GM21390 (cell line): ENCODE data around the gene APOBR.
"Not testable (repeated sequence)": the region's sequence is repeated elsewhere in the genome, so short reads cannot be mapped to it uniquely, and the experiment has no call there.

Experiments
- ATAC-seq: cut with Tn5 transposase; IDR thresholded peaks from one replicate; pipeline ENCODE4 v1.9.1; 2021; ENCODE audit not compliant: unreplicated experiment

APOBR gene

GRCh38 chr16:28498666-28499381, 4.4 kb downstream of the APOBR start:
- no peak for ATAC-seq

DNA sequence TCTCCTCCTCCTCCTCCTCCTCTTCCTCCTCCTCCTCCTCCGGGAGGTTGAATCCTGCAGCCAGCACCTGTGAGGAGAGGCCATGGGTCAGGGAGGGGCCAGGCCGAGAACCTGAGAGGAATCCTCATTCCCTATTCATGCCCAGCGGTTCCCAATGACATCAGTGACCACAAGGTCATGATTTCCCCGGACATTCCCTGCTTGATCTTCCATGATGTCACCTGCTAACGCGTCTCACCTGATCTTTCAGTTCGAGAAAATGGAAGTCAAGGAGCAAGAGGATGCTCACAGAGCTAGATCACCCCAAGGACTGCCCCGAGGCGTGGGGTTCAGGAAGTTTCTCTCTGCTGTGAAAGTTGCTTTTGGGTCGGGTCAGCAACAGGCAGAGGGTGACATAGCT, 5.4 kb downstream of the APOBR start:
- ATAC-seq, result no peak

DNA sequence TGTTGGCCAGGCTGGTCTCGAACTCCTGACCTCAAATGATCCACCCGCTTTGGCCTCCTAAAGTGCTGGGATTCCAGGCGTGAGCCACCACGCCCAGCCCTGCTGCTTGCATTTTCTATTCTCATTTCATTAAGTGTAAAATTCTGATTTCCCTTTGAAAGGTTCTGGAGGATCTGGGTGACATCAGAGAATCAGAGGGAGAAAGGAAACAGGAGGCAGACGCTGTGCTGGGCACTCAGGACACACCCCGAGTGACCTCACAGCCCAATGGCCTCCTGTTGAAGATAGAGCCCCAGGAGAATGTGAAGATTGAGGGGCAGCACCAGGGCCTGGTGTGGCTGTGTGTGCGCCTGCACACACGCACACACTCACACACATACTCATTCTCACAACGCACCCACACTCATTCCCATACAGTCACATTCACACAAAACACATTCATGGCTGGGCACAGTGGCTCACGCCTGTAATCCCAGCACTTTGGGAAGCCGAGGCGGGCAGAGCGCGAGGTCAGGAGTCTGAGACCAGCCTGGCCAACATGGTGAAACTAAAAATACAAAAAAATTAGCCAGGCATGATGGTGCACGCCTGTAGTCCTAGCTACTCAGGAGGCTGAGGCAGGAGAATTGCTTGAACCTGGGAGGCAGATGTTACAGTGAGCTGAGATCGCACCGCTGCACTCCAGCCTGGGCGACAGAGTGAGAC, 6.2 kb downstream of the APOBR start:
- ATAC-seq, result not testable (repeated sequence)

- no peak for ATAC-seq
Measured at GRCh38 chr16:28501258-28502232, 7.1 kb downstream of the APOBR start.

GRCh38 chr16:28502290-28502689, 7.8 kb downstream of the APOBR start:
- no peak for ATAC-seq

DNA sequence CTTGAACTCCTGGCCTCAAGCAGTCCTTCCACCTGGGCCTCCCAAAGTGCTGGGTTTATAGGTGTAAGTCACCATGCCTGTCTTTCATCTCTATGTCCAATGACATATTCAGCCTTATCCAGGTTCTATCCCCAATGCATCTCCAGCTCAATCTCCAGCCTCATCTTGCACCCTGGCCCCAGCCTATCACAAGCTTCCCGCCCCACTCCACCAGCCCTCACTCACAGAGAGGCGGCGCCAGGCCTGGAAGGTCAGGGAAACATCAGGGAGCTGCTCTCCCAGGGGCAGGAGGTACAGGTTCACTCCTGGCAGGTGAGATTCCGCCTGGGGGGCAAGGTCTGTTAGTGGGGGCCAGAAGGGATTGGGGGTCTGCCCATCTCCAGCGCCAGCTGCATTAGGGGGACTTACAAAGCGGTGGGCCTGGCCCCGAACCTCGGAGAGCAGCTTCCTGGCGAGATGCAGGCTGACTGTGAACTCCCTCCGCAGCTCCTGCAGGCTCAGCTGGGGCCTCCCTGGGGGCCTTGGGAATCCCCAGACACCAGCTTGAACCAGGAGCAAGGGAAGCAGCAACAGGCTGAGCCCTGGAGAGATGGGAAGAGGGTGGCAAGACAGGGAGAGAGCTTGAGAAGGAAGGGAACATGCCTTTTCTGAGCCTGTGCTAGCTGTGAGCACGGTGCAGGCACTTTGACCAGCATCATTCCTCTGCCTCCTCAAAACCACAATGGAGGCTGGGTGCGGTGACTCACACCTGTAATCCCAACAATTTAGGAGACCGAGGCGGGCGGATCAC, 9.2 kb downstream of the APOBR start:
- ATAC-seq, result no peak

- ATAC-seq, result no peak
Measured at GRCh38 chr16:28504707-28505404, 10.4 kb downstream of the APOBR start.

DNA sequence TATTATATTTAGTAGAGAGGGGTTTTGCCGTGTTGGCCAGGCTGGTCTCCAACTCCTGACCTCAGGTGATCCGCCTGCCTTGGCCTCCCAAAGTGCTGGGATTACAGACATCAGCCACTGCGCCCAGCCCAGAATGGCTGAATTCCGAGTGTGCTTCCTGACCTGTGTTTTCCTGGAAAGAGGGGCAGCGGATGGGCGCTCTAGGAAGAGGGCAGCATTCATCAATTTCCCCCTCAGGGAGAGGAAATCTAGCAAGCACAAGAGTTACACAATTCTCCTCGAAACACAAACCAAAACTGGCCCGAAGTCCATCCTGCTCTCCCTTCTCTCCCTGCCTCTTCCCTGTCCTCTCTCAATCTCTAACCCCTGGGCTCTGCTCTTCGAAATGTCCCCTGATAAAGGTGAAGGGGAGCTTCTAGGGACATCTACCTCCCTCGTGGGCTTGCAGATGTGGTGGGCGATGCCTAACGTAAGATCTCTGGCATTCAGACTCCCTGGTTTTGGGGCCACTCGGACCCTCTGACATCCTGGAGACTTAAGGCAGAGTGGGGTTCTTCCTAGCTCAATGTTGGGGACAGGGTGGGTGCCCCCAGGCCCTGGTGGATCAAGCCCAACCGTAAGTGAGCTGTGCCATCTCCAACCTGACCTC, 11.2 kb downstream of the APOBR start:
- ATAC-seq, result no peak

GRCh38 chr16:28511031-28511430, 16.6 kb downstream of the APOBR start:
- no peak for ATAC-seq

DNA sequence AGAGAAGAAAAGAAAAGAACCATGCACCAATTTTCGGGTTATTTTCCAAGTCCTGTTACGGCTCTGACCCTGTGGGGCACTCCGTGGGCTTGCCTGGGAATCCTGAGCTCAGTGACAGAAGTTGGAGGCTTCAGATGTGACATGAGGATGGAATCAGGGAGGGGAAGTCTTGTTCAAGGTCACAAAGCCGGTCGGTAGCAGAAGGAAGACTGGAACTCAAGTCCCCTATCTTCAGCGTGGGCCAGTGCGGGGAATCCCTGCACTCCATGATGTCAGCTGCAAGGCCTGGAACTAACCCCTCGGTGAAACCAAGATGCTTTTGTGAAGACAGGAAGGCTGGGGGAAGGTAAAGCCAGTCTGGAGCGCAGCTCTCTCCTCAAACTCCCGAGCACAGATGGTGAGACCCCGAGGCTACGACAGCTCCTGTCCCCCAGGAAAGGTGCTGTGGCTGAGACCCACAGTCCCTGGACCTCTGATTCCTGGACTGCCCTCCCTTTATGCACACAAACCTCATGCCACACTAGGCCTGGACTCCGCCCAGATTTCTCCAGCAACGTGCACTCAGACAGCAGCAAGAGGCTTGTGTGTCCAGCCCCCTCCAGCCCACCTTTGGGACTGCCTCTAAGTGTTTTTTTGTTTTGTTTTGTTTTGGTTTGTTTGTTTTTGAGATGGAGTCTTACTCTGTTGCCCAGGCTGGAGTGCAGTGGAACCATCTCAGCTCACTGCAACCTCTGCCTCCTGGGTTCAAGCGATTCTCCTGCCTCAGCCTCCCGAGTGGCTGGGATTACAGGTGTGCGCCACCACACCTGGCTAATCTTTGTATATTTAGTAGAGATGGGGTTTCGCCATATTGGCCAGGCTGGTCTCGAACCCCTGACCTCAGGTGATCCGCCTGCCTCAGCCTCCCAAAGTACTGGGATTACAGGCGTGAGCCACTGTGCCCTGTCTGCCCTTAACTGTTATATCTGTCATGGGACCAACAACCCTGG, 17.7 kb downstream of the APOBR start:
- no peak for ATAC-seq

- ATAC-seq, result no peak
Measured at GRCh38 chr16:28513484-28514181, 19.2 kb downstream of the APOBR start.

DNA sequence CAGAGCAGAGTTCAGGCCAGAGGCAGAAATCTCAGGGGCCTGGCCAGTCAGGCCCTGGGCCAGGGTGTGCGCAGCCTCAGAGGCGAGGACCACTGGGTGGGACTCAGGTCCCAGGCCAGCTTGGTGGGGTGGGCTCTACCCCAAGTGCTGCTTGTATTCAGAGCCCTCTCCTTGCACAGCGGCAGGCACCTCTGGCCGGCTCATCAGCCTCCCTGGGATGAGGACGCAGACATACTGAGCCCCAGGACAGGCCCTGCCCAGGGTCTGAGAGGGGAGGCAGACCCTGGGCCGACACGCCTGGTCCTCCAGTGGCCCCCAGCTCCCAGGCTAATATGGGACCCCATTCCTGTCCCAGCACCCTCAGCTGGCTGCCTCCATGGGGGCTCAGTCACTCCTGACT, 19.8 kb downstream of the APOBR start:
- no peak for ATAC-seq

DNA sequence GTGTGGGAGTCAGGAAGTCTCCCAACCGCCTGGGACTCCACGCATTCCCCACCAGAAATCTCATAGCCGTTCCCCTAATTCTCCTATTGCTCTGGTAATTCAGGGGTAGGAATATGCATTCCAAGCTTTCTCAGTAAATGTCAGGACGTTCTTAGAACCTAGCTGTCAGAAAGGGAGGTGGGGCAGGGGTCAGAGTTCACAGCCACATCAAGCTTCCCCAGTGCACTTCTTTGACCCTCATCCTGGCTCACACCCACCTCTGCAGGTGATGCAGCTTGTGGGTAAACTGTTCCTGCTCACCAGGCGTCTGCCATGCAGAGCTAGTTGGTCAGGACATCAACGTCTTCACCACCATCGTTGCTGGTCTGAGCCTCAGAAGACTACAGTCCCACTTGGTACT, 26.2 kb downstream of the APOBR start:
- no peak for ATAC-seq

DNA sequence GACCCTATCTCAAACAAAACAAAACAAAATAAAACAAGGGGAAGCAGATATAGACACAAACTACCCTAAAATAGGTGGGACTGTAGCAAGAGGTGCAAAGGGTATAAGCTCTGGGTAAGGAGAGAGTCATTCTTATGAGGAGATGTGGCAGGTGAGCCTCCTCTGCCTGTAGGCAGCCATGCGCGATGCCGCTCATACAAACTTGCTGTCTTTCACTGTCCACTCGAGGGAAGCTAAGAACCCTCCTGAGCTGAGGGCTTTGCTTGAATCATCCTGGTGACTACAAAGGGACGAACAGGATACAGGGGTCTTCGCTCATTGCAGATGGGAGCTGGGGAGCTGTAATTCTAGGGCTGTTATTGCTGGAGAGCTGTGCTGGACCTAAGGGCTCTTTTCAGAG, 27.0 kb downstream of the APOBR start:
- ATAC-seq, result no peak

DNA sequence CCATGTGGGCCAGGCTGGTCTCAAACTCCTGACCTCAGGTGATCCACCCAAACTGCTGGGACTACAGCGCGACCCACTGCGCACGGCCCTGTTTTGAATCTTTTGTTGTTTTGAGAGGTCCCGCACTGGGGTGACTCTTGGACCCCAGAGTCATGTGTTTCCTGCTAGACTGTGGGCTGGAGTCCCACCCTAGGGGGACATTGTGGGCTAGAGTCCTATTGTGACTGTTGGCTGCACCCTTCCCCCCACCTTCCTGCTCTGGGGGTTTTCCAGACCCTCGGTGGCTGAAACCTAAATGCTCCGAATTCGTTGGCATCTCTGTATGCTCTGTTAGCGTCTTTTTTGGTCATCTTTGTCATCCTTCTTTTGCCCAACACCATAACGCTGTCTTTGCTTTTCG, 28.3 kb downstream of the APOBR start:
- no peak for ATAC-seq

DNA sequence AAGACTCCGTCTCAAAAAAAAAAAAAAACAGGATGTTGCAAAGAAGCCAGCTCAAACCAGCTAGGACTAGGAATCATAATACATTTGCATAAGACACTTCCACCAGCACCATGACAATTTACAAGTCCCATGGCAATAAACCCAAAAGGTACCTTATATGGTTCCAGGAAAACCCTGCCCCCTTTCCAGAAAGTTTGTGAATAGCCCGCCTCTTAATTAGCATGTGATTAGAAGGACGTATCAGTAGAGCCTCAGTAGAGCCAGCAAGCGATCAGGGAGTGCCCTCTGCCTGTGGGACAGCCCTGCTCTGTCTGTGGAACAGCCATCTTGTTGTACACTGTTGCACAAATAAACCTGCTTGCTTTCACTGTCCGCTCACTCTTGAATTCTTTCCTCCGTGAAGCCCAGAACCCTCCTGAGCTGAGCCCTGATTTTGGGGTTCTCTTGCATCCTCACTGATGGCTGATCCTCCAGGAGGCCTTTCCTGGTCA, 30.3 kb downstream of the APOBR start:
- no peak for ATAC-seq

DNA sequence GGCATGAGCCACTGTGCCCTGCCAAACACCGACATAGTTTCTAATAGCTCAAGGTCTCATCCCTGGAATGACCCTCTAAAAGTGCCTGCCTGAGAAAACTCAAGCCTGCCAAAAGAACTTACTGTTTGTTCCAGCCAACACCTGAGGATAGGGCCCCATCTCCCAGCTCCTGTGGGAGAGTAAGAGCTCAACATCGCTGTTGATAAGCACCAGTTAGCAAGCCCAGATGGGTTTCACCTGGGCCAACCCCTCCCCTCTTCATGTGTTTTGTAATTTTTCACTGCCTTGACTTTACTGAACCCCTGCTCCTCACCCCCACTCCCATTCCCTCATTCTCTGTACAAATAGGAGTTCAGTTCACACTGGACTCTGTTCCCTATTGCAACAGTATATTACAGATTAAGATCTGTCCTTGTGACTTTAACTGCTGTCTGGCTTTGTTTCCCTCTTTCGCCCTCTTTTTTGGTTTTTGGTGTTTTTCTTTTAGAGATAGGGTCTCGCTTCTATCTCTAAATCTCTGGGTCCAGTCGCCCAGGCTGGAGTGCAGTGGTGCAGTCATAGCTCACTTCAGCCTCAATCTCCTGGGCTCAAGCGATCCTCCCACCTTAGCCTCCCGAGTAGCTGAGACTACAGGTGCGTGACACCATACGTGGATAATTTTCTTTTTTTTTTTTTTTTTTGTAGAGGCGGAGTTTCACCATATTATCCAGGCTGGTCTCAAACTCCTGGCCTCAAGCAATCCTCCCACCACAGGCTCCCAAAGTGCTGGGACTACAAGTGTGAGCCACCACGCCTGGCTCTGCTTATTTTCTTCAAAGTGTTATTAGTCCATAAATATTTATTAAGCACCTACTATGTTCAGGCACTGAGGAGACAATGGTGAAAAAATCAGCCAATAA, 32.0 kb downstream of the APOBR start:
- ATAC-seq, result no peak
